IMR-90 (cell line): Measurements from ENCODE around the gene ZSWIM5. TPM values are rescaled to one million over a fixed set of nuclear protein-coding genes. Genes with fewer than 3 reads are reported as not detected.
A peak's percentile ranks its signal among the peaks of the same experiment; 100 is the strongest.

Experiments used
- ATAC-seq: fragments of 200-7000 bp; cut with Tn5 transposase; 2 replicates; pipeline ENCODE4 v1.9.1; 2020; ENCODE audit warnings: low read depth, mild to moderate bottlenecking, moderate library complexity
- BruUV-seq: library from RNA; stranded (reverse); fragments of 400-500 nt; replicated peaks from 2 replicates; lab custom pipeline; 2021; lab: Mats Ljungman, UMichigan
- CTCF ChIA-PET: fragments of 300-600 bp; formaldehyde crosslinking; extraction: SDS; loops from one replicate; lab custom pipeline; 2021; ENCODE audit warnings: antibody characterized with exemption; lab: Yijun Ruan, JAX
- POLR2A ChIA-PET: fragments of 300-600 bp; sonication (Branson Sonifier 250); formaldehyde crosslinking; loops from one replicate; lab custom pipeline; 2022; ENCODE audit warnings: antibody characterized with exemption; ENCODE audit not compliant: unreplicated experiment; lab: Charles Lee
- DNase-seq: peaks from one replicate; pipeline ENCODE4 v3.0.0; 2013
- H2AFZ ChIP-seq: replicated peaks from 2 replicates; pipeline ENCODE3; 2013; ENCODE audit warnings: low read length, mild to moderate bottlenecking; ENCODE audit not compliant: poor library complexity
- H2AK5ac ChIP-seq: 2 replicates; pipeline ENCODE4 v1.6.1; 2013; ENCODE audit warnings: low read depth, low read length, inconsistent platforms
- H2AK9ac ChIP-seq: replicated peaks from 2 replicates; pipeline ENCODE3; 2013; ENCODE audit warnings: mild to moderate bottlenecking, low read depth, low read length, moderate library complexity; ENCODE audit not compliant: poor library complexity
- H2BK120ac ChIP-seq: 2 replicates; pipeline ENCODE4 v1.6.1; 2013; ENCODE audit warnings: low read depth, low read length, inconsistent platforms
- H2BK15ac ChIP-seq: 3 replicates; pipeline ENCODE4 v1.6.1; 2013; ENCODE audit warnings: low read depth, low read length, inconsistent platforms
- H2BK20ac ChIP-seq: 2 replicates; pipeline ENCODE4 v1.6.1; 2013; ENCODE audit warnings: low read depth, mild to moderate bottlenecking, inconsistent platforms, low read length, moderate library complexity
- H2BK5ac ChIP-seq: 2 replicates; pipeline ENCODE4 v1.6.1; 2013; ENCODE audit warnings: mild to moderate bottlenecking, low read depth, low read length, inconsistent platforms; ENCODE audit not compliant: poor library complexity, severe bottlenecking
- H3K14ac ChIP-seq: replicated peaks from 2 replicates; pipeline ENCODE4 v1.6.1; 2013; ENCODE audit warnings: low read depth, low read length, inconsistent platforms
- H3K18ac ChIP-seq: 2 replicates; pipeline ENCODE4 v1.6.1; 2013; ENCODE audit warnings: low read depth, low read length, control low read depth
- H3K23ac ChIP-seq: 2 replicates; pipeline ENCODE4 v1.6.1; 2013; ENCODE audit warnings: low read depth, low read length, inconsistent platforms
- H3K27ac ChIP-seq: 2 replicates; pipeline ENCODE4 v1.5.1; 2013; ENCODE audit warnings: mild to moderate bottlenecking, control low read depth, low read length; ENCODE audit not compliant: insufficient read depth
- H3K27me3 ChIP-seq: 2 replicates; pipeline ENCODE4 v1.6.1; 2013; ENCODE audit warnings: low read length; ENCODE audit not compliant: control insufficient read depth, insufficient read depth
- H3K36me3 ChIP-seq: 2 replicates; pipeline ENCODE4 v1.6.1; 2013; ENCODE audit warnings: low read length, mixed read lengths; ENCODE audit not compliant: control insufficient read depth, insufficient read depth
- H3K4ac ChIP-seq: 2 replicates; pipeline ENCODE4 v1.6.1; 2013; ENCODE audit warnings: low read depth, low read length, inconsistent platforms
- H3K4me1 ChIP-seq: 2 replicates; pipeline ENCODE4 v1.6.1; 2013; ENCODE audit warnings: low read length, mixed read lengths; ENCODE audit not compliant: control insufficient read depth, insufficient read depth
- H3K4me2 ChIP-seq: 2 replicates; pipeline ENCODE4 v1.6.1; 2013; ENCODE audit warnings: low read depth, mild to moderate bottlenecking, control low read depth, low read length, moderate library complexity
- H3K4me3 ChIP-seq: 2 replicates; pipeline ENCODE4 v1.5.1; 2013; ENCODE audit warnings: low read depth, mild to moderate bottlenecking, control low read depth, low read length, moderate library complexity; ENCODE audit not compliant: insufficient read depth
- H3K56ac ChIP-seq: 2 replicates; pipeline ENCODE4 v1.6.1; 2013; ENCODE audit warnings: low read length, inconsistent platforms; ENCODE audit not compliant: insufficient read depth; ENCODE audit errors: extremely low read depth
- H3K79me1 ChIP-seq, 2 experiments: 2 replicates each; pipeline ENCODE4 v1.6.1; 2013; ENCODE audit warnings: low read length in 2 of 2, inconsistent platforms in 1 of 2, low read depth in 1 of 2
- H3K9ac ChIP-seq: 2 replicates; pipeline ENCODE4 v1.6.1; 2013; ENCODE audit warnings: low read depth, low read length, control low read depth
- H3K9me1 ChIP-seq: 2 replicates; pipeline ENCODE4 v1.6.1; 2013; ENCODE audit warnings: low read length, inconsistent platforms; ENCODE audit not compliant: insufficient read depth
- H3K9me3 ChIP-seq: 2 replicates; pipeline ENCODE4 v1.6.1; 2013; ENCODE audit warnings: low read length; ENCODE audit not compliant: control insufficient read depth, insufficient read depth
- H4K20me1 ChIP-seq: 2 replicates; pipeline ENCODE4 v1.6.1; 2013; ENCODE audit warnings: low read length, inconsistent platforms; ENCODE audit not compliant: insufficient read depth
- H4K5ac ChIP-seq: 2 replicates; pipeline ENCODE4 v1.6.1; 2013; ENCODE audit warnings: mild to moderate bottlenecking, low read depth, low read length, control low read depth
- H4K8ac ChIP-seq, 2 experiments: 2 replicates each; pipeline ENCODE4 v1.6.1; 2013; ENCODE audit warnings: low read depth in 2 of 2, low read length in 2 of 2, control low read depth in 1 of 2, inconsistent platforms in 1 of 2
- H4K91ac ChIP-seq: 2 replicates; pipeline ENCODE4 v1.6.1; 2013; ENCODE audit warnings: low read depth, low read length, inconsistent platforms; ENCODE audit not compliant: insufficient read depth
- POLR2A ChIP-seq: IDR thresholded peaks from 2 replicates; pipeline ENCODE4 v1.6.1; 2012; ENCODE audit warnings: mild to moderate bottlenecking, low read depth, low read length
- whole genome bisulfite sequencing, 2 experiments: methylation state at CpG; one replicate each; pipeline versions ENCODE4 v1.1.5 to v1.1.7; 2013; ENCODE audit warnings: missing lambda C conversion rate in 2 of 2; ENCODE audit not compliant: insufficient read length in 1 of 2; ENCODE audit errors: extremely low coverage in 2 of 2; 5-methylcytosine and 5-hydroxymethylcytosine counted together
- dilution Hi-C: fragments of 300-500 bp; cut with HindIII; formaldehyde crosslinking; loops from one replicate; pipeline ENCODE4 v1.14.3; 2018; ENCODE audit warnings: low sequenced_read_pairs; ENCODE audit not compliant: unreplicated experiment
- in situ Hi-C: fragments of 300-500 bp; cut with MboI; formaldehyde crosslinking; loops from 3 replicates; pipeline ENCODE4 v1.14.3; 2019; ENCODE audit warnings: low sequenced_read_pairs, inconsistent platforms, mixed read lengths
- intact Hi-C: fragments of 100-400 bp; cut with micrococcal nuclease; formaldehyde crosslinking; loops from 2 replicates; pipeline ENCODE4 v1.10.0; 2022
- polyA plus RNA-seq, 3 experiments: library from polyadenylated mRNA; depleted of rRNA; stranded (reverse); fragments of >200 nt; gene quantifications; 2 replicates each; pipeline ENCODE4 v1.2.3, GENCODE V29; 2012; ENCODE audit warnings: low replicate concordance in 1 of 3
- total RNA-seq: library from RNA; depleted of rRNA; stranded (reverse); fragments of >200 nt; gene quantifications from 2 replicates; pipeline ENCODE4 v1.2.3, GENCODE V29; 2012

ZSWIM5 gene
- total and polyA plus RNA-seq, 2 of the 4 experiments (the other 2 are of a cell fraction), result under 0.01 to 0.03 TPM

DNA sequence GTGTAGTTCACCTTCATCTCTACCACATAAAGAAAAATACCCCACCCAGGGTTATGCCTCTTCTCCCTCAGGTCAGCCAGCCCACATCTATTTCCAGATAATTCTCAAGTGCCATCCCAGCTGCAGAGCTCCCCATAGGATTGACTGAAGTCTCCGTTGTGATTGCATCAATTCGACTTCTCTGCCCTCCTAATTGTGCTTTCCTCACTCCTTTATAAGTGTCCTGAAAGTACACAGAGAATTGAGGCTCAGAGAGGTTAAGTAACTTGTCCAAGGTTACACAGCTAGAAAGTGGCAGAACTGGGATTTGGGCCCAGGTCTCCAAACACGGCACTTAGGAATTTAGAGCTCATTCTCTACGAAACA, 15.0 kb downstream of the ZSWIM5 start:
- ATAC-seq, result no peak
- no peak for TF ChIP-seq POLR2A
- no peaks in the 10 kb centered on the region for H3K79me1 ChIP-seq
- H2BK120ac ChIP-seq, result no peak overlapping the region
- ChIA-PET POLR2A (no interaction called here), CTCF (interaction anchor here (1.2 kb wide), 1 partner anchor 45 kb away, joined by 3 read pairs; no protein-coding TSS in a partner anchor)
- no peaks in the 10 kb centered on the region; the same call in 1 of the 2 replicates for H3K27me3 ChIP-seq
- WGBS, 2 experiments, result no CpG with 5 or more reads among the region's 4 CpGs
- H3K36me3 ChIP-seq, result no peaks in the 10 kb centered on the region
- H3K9me3 ChIP-seq, result no peaks in the 10 kb centered on the region
- no peaks in the 10 kb centered on the region for H3K9me1 ChIP-seq
- no peak overlapping the region for H4K5ac ChIP-seq
- H2AK9ac ChIP-seq, result peak overlapping the region; percentile 72
- no peak overlapping the region for H3K9ac ChIP-seq
- H2AFZ ChIP-seq, result no peak overlapping the region
- no peak overlapping the region for H4K91ac ChIP-seq
- dilution Hi-C loops, result no loop called here
- H3K27ac ChIP-seq, result no peak overlapping the region
- intact Hi-C loops, result no loop called here
- no peak overlapping the region for H2BK5ac ChIP-seq
- no peak overlapping the region for H2AK5ac ChIP-seq
- no peak overlapping the region for H3K18ac ChIP-seq
- no peak overlapping the region for H3K4me3 ChIP-seq
- H3K23ac ChIP-seq, result no peak overlapping the region
- no peaks in the 10 kb centered on the region for H4K20me1 ChIP-seq
- H2BK20ac ChIP-seq, result peak overlapping the region; percentile 29; the same call in 1 of the 2 replicates
- H3K4me2 ChIP-seq, result peak overlapping the region; percentile 33; the same call in 1 of the 2 replicates
- no peak overlapping the region for H2BK15ac ChIP-seq
- H3K14ac ChIP-seq, result 0 out of 2 replicates have a peak overlapping the region, but pooled peaks have one; percentile 27
- BruUV-seq, result no TSS peak
- in situ Hi-C loops, result no loop called here
- no peak overlapping the region for H3K56ac ChIP-seq
- no peaks in the 10 kb centered on the region; the same call in 1 of the 2 replicates for H3K4me1 ChIP-seq
- H4K8ac ChIP-seq, result no peak overlapping the region
- peak overlapping the region; percentile 34; the same call in 1 of the 2 replicates for H3K4ac ChIP-seq
- no peak for DNase-seq
